Activated CD4-positive, CD25-positive, alpha-beta regulatory T cell treated with anti-CD3 and anti-CD28 coated beads, Interleukin-2, amount 50 U/mL, for 24 hours (primary cell): Measurements from ENCODE around the gene RARRES2.
"Not testable (repeated sequence)": the region's sequence is repeated elsewhere in the genome, so short reads cannot be mapped to it uniquely, and the experiment has no call there.

Source experiments
- ATAC-seq, 2 donors: fragments of 150-1000 bp; cut with Tn5 transposase; one replicate each; pipeline ENCODE4 v1.10.0; 2021; ENCODE audit warnings: mild to moderate bottlenecking in 1 of 2, moderate library complexity in 1 of 2

Gene RARRES2

DNA sequence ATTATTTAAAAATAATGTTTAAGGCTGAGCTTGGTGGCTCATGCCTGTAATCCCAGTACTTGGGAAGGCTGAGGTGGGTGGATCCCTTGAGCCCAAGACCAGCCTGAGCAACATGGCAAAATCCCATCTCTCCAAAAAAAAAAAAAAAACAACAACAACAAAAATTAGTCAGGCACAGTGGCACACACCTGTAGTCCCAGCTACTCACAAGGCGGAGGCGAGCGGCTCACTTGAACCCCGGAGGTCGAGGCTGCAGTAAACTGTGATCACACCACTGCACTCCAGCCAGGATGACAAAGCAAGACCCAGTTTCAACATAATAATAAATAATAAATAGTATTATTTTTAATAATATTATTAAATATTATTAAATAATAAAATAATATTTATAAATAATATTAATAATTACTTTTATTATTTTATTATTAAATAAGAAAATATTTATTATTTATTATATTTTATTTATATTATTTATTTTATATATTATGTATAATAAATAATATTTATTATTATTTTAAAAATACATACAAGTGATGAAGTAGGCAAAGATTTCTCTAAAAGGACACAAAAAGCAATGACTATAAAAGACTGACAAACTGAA is 26.7 kb downstream of the RARRES2 start:
- ATAC-seq, result no peak

DNA sequence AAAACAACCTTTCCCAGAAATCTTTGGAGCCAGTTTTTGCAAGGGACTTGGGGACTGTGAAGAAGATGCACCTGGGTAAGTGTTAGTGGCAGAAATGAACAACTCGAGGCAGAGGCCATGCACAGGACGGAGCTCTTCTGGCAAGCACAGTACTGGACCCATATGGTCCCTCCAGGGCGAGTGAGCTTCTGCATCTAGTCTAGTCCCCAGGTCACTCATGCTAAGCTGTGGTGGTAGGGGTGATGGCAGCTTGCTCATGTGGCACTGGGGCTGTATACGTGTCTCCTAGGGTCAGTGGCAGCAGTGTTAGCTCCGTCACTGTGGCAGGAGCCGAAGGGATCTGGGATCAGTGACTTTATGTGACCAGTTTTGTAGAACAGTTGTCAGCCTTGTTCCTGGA is 27.6 kb downstream of the RARRES2 start:
- ATAC-seq, result no peak

DNA sequence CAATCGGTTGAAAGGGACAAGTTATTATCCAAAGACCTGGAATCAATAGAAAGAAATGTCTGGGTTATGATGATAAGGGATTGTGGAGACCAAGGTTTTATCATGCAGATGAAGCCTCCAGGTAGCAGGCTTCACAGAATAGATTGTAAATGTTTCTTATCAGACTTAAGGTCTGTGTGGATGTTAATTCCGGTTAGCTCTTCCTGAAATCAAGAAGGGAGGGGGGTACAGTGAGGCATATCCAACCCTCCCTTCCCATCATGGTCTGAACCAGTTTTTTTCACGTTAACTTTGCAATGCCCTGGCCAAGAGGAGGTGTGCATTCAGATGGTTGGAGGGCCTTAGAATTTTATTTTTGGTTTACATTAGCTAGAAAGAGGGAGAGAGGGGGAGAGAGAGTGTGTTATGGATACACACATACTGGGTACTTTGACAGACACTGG is 28.0 kb downstream of the RARRES2 start:
- no peak for ATAC-seq

DNA sequence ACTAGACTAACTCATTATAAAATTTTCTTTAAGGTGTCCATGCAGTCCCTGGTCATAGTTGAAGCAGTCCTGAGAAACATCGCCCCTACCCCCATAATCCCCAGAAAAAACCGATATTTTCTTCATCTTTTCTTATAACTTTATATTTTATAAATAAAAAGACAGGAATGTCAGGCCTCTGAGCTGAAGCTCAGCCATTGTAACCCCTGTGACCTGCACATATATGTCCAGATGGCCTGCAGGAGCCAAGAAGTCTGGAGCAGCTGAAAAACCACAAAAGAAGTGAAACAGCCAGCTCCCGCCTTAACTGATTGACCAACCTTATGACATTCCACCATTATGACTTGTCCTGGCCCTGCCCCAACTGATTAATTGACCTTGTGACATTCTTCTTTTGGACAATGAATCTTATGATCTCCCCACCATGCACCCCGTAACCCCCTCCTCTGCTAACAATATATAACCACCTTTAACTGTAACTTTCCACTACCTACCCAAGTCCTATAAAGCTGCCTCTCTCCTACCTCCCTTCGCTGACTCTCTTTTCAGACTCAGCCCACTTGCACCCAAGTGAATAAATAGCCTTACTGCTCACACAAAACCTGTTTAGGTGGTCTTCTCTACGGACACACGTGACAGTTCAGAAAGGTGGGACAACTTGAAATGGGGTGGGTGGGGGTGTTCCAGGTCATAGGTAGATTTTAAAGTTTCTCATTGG is 28.6 kb downstream of the RARRES2 start:
- not testable (repeated sequence) for ATAC-seq

DNA sequence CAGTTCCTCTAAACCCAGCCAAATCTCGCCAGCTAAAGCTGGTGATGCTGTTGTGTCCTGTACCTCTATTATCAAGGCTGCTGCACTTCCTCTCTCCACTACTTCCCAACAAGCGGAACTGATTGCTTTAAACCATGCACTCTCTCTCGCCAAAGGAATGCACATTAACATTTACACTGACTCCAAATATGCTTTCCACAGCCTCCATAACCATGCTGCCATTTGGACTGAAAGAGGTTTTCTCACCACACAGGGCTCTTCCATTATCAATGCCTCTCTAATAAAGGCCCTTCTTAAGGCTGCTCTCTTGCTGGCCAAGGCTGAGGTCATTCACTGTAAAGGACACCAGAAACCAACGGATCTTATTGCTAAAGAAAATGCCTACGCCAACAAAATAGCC is 29.7 kb downstream of the RARRES2 start:
- ATAC-seq, result no peak

DNA sequence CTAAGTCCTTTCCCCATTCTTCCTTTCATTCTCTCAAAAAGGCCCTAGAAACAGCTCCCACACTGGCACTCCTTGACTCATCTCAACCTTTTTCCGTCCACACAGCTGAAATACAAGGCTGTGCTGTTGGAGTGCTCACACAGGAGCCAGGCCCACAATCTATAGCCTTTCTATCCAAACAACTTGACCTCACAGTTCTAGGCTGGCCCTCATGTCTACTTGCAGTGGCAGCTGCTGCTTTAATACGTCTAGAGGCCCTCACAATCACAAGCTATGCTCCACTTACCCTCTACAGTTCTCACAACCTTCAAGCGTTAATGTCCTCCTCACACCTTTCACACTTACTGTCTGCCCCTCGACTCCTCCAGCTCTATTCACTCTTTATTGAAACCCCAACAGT is 30.3 kb downstream of the RARRES2 start:
- no peak for ATAC-seq

DNA sequence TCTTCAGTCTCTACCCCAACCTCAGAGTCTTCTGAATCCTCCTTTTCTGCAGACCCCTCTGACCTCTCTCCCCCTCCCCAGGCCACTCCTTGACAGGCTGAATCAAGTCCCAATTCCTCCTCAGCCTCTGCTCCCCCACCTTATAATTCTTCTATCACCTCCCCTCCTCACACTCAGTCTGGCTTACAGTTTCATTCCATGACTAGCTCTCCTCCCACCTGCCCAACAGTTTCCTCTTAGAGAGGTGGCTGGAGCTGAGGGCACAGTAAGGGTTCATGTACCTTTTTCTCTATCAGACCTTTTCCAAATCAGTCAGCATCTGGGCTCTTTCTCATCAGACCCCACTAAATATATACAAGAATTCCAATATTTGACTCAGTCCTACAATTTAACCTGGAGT is 32.9 kb downstream of the RARRES2 start:
- ATAC-seq, result no peak

DNA sequence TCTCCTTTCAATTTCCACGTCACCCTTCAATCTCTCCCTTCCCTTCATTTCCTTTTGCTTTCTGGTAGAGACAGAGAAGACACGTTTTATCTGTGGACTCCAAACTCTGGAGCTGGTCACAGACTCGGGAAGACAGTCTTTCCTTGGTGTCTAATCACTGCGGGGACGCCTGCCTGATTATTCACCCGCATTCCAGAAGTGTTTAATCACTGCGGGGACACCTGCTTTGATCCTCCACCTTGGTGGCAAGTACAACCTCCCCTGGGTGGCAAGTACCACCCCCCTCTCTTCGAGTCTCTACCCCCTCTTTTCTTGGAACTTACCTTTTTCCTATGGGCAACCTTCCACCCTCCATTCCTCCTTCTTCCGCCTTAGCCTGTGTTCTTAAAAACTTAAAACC is 33.5 kb downstream of the RARRES2 start:
- no peak for ATAC-seq

DNA sequence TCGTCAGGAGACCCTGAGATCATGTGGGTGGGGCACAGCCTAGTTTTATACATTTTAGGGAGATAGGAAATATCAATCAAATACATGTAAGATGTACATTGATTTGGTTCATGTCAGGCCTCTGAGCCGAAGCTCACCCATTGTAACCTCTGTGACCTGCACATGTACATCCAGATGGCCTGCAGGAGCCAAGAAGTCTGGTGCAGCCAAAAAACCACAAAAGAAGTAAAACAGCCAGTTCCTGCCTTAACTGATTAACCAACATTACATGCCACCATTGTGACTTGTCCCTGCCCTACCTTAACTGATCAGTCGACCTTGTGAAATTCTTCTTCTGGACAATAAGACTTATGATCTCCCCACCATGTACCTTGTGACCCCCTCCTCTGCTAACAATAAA is 34.3 kb downstream of the RARRES2 start:
- ATAC-seq, result no peak

DNA sequence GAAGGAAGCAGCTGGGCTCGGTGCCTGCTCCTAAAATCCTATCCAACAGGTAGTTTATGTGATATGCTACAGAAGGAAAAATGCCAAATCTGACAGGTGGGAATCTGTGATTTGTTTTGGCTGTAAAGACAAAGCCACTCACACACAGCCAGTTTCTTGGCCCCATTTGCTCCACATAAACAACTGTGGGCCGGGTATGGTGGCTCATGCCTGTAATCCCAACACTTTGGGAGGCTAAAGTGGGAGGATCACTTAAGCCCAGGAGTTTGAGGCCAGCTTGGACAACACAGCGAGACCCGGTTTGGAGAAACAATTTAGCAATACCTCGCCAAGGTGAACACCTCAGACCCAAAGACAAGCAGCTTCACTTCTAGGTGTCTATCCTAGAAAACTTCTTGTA is 35.1 kb downstream of the RARRES2 start:
- not testable (repeated sequence) for ATAC-seq

DNA sequence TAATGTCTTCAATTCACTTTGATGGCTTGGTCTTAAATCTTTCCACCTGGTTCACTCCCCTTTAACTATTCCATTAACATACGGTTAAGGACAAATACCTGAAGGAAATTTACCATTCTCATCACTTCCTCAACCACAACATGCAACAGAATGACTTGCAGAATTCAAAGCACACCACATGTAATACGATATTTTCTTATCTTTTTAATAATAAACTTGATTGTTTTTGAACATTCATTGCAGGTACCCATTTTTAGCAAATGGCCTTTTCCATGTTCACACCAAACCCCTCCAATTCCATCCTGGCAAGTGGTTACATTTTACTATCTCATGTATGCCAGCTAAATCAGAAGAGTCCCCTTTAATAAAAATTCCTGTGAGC is 35.5 kb downstream of the RARRES2 start:
- not testable (repeated sequence) for ATAC-seq

DNA sequence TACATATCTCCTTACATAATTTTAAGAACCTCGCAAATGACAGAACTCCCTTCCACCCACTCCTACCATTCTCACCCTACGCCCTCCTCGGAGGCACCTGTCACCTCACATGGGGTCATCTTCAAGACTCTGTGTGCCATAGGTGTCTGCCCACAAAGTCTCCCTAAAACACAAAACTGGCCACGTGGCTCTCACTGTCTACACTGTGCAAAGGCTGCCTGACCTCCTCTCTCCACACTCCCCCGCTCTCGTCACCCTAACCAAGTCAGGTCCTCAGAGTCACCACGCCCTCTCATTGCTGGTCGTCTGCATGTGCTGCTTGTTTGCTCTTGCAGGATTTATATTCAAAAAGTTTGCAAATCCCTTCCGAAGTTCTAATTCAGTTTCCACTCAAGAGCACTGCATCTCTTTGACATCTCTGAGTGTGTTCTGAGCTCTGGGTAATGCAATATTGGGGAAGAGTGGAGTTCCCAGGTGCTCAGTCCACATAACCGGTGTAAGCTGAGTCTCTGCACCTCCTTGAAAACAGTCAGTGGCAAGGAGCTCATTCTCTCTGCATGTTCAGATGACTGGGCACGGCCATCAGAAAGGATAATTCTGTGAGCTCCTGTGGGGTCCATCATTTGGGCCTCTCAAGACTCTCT is 36.0 kb downstream of the RARRES2 start:
- not testable (repeated sequence) for ATAC-seq

DNA sequence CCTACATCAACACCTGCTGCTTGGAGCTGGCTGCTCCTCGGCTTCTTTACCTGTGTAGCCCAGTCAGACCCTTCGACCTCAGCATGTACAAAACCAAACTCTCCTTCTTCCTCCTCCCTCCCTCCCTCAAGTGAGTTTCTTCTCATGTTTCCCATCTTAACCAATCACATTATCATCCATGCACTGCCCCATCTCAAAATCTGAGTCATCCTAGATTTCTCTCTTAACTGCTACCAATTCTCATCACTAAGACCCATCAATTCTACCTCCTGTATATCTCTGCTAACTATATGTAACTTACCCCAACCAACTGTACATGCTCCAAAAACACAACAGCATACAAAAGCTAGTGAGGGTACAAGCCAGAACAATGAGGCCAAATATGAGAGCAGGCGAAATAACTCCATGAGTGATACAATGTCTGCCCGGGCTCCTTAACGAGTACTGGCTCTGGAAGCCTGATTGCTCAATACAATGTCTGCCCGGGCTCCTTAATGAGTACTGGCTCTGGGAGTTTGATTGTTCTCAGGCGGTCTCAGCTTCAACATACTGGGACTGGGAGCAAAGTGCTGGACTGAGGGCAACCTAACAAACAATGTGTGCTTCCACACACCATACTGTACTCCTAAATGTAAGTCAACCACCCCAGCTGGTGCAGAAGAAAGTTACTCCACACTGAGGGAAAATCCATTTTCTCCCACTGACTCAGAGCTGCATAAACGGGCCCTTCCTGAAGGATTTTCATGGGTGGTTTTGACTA is 36.8 kb downstream of the RARRES2 start:
- ATAC-seq, result not testable (repeated sequence)

DNA sequence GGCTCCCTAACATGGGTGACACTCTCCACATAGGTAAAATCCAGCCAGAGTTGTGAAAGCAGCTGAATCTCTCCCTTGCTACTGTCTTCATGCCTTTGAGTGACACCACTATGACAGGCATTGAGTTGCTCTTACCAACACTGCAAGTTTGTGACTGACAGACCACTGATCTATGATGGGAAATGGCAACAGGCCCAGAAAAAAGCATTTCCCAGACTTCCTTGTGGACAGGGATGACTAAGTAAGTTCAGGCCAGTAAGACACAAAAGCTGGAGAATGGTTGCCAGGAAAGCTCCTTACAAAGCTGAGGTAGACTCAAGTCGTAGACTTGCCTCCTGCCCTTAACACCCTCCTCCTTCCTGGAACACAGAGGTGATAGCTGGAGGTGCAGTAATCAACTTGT is 38.5 kb downstream of the RARRES2 start:
- not testable (repeated sequence) for ATAC-seq

DNA sequence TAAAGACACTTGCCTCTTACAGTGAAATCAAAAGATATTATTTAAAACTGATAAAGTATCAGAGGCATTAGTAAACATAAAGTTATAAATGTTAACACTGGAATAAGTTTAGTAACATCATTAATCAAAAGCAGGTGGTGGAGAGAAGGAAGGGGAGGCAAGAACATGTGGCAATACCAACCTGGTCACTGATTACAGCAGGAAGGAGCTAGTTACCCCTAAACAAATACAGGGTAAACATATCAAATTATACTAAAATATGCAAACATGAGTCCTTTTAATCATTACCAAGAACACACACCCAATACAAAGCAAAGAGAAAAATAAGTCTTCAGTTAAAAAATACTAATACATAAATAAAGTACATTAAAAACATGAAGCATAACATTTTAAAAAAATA is 43.5 kb downstream of the RARRES2 start:
- not testable (repeated sequence) for ATAC-seq

DNA sequence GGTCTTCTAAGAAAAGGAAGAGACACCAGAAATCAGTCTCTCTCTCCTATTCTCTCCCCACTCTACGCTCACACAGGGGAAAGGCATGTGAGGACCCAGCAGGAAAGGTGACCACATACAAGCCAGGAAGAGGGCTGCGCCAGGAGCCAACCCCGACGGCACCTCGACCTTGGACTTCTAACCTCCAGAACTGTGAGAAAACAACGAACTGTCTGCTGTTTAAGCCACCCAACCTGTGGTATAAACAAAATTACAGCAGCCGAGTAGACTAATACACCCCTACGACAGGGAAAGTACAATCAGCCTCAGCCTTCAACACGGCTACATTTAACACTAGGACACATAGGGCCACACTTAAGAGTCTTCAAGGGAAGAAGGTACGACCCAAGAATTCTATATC is 44.6 kb downstream of the RARRES2 start:
- ATAC-seq, result not testable (repeated sequence)

DNA sequence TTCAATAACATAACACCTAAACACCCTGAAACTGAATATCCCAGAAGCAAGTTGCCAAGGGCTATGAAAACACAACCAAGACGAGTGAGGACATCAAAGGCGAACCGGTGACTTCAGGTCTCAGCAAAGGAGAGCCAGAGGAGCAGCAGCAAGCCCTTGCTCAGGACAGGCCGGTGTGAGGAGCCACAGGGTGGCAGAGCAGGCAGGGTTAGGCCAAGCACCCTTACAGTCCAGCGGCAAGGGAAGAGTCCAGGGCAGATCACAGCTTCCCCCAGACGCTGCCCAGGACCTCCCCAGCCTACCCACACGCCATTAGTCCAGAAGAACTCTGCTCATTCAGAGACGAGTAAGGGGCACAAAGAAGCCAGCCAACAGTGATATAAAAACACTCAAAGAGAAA is 45.8 kb downstream of the RARRES2 start:
- ATAC-seq, result not testable (repeated sequence)

DNA sequence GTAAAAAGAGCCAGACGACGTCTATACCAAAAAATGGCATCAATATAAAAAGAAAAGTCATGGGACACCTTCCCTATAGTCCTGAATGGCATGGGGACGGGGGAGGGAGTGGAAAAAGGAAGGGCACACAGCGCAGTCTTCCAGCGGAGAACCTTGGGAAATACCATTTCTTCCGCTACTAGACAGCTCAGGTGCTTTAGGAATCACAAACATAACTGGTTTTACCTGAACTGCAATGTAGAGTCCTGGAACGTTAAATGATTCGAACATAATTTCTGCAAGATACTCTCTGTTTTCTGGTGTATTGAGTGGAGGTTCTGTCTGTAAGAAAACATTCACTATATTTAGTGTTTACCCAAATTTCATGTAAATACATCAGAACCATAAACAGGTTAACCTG is 46.4 kb downstream of the RARRES2 start:
- not testable (repeated sequence) for ATAC-seq

DNA sequence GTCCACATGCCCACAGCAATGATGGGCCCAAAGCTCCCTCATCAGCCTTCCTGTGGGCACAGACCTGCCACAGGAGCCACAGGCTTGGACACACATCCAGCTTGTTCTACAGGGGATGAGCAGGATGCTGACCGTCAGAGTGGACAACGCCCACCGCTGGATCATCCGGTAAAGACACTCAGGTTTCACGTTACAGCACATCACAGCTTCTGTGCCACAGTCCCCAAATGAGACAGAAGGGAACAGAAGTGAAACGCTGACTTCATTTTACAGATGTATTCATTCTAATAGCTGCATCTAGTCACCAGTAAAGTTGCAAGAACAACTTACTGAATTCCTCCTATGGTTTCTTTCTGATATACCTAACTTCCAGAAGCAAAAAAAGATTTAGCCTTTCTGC is 51.1 kb downstream of the RARRES2 start:
- not testable (repeated sequence) for ATAC-seq

DNA sequence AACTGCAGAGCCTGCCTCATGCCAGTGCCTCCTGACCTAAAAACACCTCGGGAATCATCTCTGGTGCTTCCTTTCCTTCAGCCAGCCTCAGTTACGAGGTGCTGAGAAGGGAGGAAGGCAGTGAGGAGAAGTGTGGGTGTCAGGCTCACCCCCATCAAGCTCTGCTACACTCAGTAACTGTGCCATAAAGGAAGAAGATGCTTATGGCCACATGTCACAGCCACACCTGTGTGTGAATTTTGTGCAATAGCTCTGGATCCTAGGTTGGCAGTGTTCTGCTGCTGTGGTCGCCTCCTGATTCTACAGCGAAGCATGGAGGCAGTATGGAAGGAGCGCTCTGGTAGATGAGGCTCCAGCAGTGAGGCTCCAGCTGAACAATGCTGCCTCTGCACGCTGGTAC is 52.6 kb downstream of the RARRES2 start:
- ATAC-seq, result not testable (repeated sequence)
